Sigmoid colon (tissue), 3 donors: ENCODE measurements around the gene LSM8.
"Not testable (repeated sequence)": the region's sequence is repeated elsewhere in the genome, so short reads cannot be mapped to it uniquely, and the experiment has no call there.

Experiments
- CTCF ChIP-seq, 4 experiments: fragments of 450-650 bp in 3 of 4; fragments of 200-600 bp in 1 of 4; IDR thresholded peaks; one replicate each; pipeline ENCODE4 v1.5.1; 2016 to 2019; ENCODE audit warnings: antibody characterized with exemption in 4 of 4, mild to moderate bottlenecking in 3 of 4, moderate library complexity in 2 of 4
- POLR2A ChIP-seq, 2 donors: fragments of 450-650 bp; IDR thresholded peaks; one replicate each; pipeline ENCODE4 v1.6.1; 2016; ENCODE audit warnings: antibody characterized with exemption in 2 of 2, mild to moderate bottlenecking in 2 of 2, moderate library complexity in 2 of 2

GRCh38 chr7:118134420-118134819 is 49.5 kb upstream of the LSM8 start:
- not testable (repeated sequence) for TF ChIP-seq CTCF, POLR2A (IDR thresholded peaks at IDR 0.05)
